GM12878 (cell line): ENCODE results near the gene MAPRE2. TPM values are rescaled to one million over a fixed set of nuclear protein-coding genes. Genes with fewer than 3 reads are reported as not detected.

Source experiments
- ATAC-seq: fragments of 200-7000 bp; cut with Tn5 transposase; 3 replicates; pipeline ENCODE4 v1.9.1; 2020; ENCODE audit warnings: mild to moderate bottlenecking, moderate library complexity
- BruUV-seq: library from RNA; stranded (reverse); fragments of 400-500 nt; replicated peaks from 2 replicates; lab custom pipeline; 2021; lab: Mats Ljungman, UMichigan
- CTCF ChIA-PET: fragments of 300-600 bp; sonication (Branson Sonifier 250); formaldehyde crosslinking; extraction: SDS; loops from one replicate; lab custom pipeline; 2021; ENCODE audit warnings: inconsistent platforms; lab: Yijun Ruan, JAX
- POLR2A ChIA-PET: fragments of 350-600 bp; formaldehyde crosslinking; extraction: SDS; loops from one replicate; lab custom pipeline; 2021; ENCODE audit warnings: inconsistent platforms; lab: Charles Lee
- RAD21 ChIA-PET: fragments of 300-600 bp; sonication (Branson Sonifier 250); formaldehyde crosslinking; loops from one replicate; lab custom pipeline; 2023; ENCODE audit warnings: antibody characterized with exemption; ENCODE audit not compliant: unreplicated experiment; lab: Charles Lee
- SMC1A ChIA-PET: fragments of 300-600 bp; sonication (Branson Sonifier 250); formaldehyde crosslinking; loops from one replicate; lab custom pipeline; 2023; ENCODE audit not compliant: unreplicated experiment, uncharacterized antibody; lab: Charles Lee
- DNase-seq: peaks from one replicate; pipeline ENCODE4 v3.0.0-alpha.2; 2011; ENCODE audit warnings: low read depth, low spot score
- FAIRE-seq: peaks from 3 replicates; lab custom pipeline; 2011; peaks lifted over from hg19 to GRCh38; lab: Jason Lieb, UNC
- H2AFZ ChIP-seq: 2 replicates; pipeline ENCODE4 v1.6.0; 2011; ENCODE audit warnings: low read depth, low read length, control low read depth; ENCODE audit not compliant: control insufficient read depth
- H3K27ac ChIP-seq: 2 replicates; pipeline ENCODE4 v1.5.1; 2011; ENCODE audit warnings: control low read depth; ENCODE audit not compliant: control insufficient read depth, insufficient read depth
- H3K27me3 ChIP-seq, 2 experiments: replicated peaks in 1 of 2; 2 replicates each; pipeline versions ENCODE4 v1.6.0 to v1.6.1; 2011; ENCODE audit warnings: low read length in 1 of 2; ENCODE audit not compliant: control insufficient read depth in 2 of 2, insufficient read depth in 2 of 2
- H3K36me3 ChIP-seq, 2 experiments: 2 replicates each; pipeline ENCODE4 v1.5.1; 2011; ENCODE audit warnings: low read length in 1 of 2; ENCODE audit not compliant: control insufficient read depth in 2 of 2, insufficient read depth in 2 of 2
- H3K4me1 ChIP-seq: 2 replicates; pipeline ENCODE4 v1.6.1; 2011; ENCODE audit warnings: mild to moderate bottlenecking, low read length, moderate library complexity, mixed read lengths; ENCODE audit not compliant: control insufficient read depth, insufficient read depth
- H3K4me2 ChIP-seq: 2 replicates; pipeline ENCODE4 v1.6.0; 2011; ENCODE audit warnings: control low read depth; ENCODE audit not compliant: control insufficient read depth, insufficient read depth
- H3K4me3 ChIP-seq: fragments of 200-600 bp; sonication (generic); 2 replicates; pipeline ENCODE4 v1.5.1; 2016
- H3K79me2 ChIP-seq: 2 replicates; pipeline ENCODE4 v1.6.0; 2011; ENCODE audit warnings: low read length; ENCODE audit not compliant: control insufficient read depth, insufficient read depth
- H3K9ac ChIP-seq: 2 replicates; pipeline ENCODE4 v1.8.0; 2011; ENCODE audit warnings: low read length, control low read depth, mixed read lengths; ENCODE audit not compliant: control insufficient read depth, insufficient read depth
- H3K9me3 ChIP-seq: replicated peaks from 3 replicates; pipeline ENCODE4 v1.5.1; 2011; ENCODE audit warnings: mild to moderate bottlenecking, low read length; ENCODE audit not compliant: control insufficient read depth, insufficient read depth
- H4K20me1 ChIP-seq: 2 replicates; pipeline ENCODE4 v1.6.0; 2011; ENCODE audit not compliant: control insufficient read depth, insufficient read depth
- BCL11A ChIP-seq: IDR thresholded peaks from 2 replicates; pipeline ENCODE4 v1.6.1; 2011; ENCODE audit warnings: low read depth, low read length
- EGR1 ChIP-seq, 2 experiments: IDR thresholded peaks; 1 replicate in 1 of 2; 2 replicates in 1 of 2; pipeline ENCODE4 v1.6.1; 2011 to 2012; ENCODE audit warnings: low read depth in 2 of 2, low read length in 2 of 2, borderline replicate concordance in 1 of 2, mild to moderate bottlenecking in 1 of 2, moderate library complexity in 1 of 2
- TBL1XR1 ChIP-seq: IDR thresholded peaks from 2 replicates; pipeline ENCODE4 v1.6.1; 2012; ENCODE audit warnings: low read depth, low read length, improper control_type of control experiment
- WGBS: methylation state at CpG from one replicate; pipeline ENCODE4 v1.1.6; 2016; ENCODE audit warnings: low lambda C conversion rate; ENCODE audit not compliant: insufficient replicate concordance, insufficient coverage; ENCODE audit errors: missing lambda C conversion rate; 5-methylcytosine and 5-hydroxymethylcytosine counted together
- in situ Hi-C: fragments of 300-500 bp; cut with MboI; formaldehyde crosslinking; loops from 9 replicates; pipeline ENCODE4 v1.14.3; 2018; ENCODE audit warnings: mixed read lengths
- intact Hi-C: fragments of 100-400 bp; cut with micrococcal nuclease; formaldehyde crosslinking; loops from one replicate; pipeline ENCODE4 v1.14.2; 2022; ENCODE audit not compliant: unreplicated experiment
- polyA plus RNA-seq, 11 experiments: library from polyadenylated mRNA; depleted of rRNA in 4 of 11; unstranded in 6 of 11; stranded (reverse) in 5 of 11; fragments of >200 nt; fragmentation: Nextera tagmentation in 4 of 11; fragmentation: Illumina TruSeq in 1 of 11; extraction: Ambion mirVana in 4 of 11; extraction: Trizol in 1 of 11; gene quantifications; 1 replicate in 1 of 11; 2 replicates in 10 of 11; pipeline versions ENCODE4 v1.2.1 to v1.2.3, GENCODE V29; 2011 to 2016; ENCODE audit warnings: inconsistent platforms in 2 of 11, missing spikeins in 2 of 11, low read depth in 1 of 11
- total RNA-seq, 4 experiments: library from RNA; depleted of rRNA in 3 of 4; stranded (reverse); fragments of >200 nt in 3 of 4; fragmentation: Illumina TruSeq in 1 of 4; extraction: Trizol in 1 of 4; gene quantifications; 2 replicates each; pipeline versions ENCODE4 v1.2.1 to v1.2.3, GENCODE V29; 2013 to 2021
- TF ChIP-seq, protein P1 (sequence below): fragments of 450-650 bp; IDR thresholded peaks from 2 replicates; pipeline ENCODE4 v1.6.1; 2017; ENCODE audit warnings: antibody characterized with exemption, mild to moderate bottlenecking, moderate library complexity

The MAPRE2 gene
- total and polyA plus RNA-seq, 10 of the 15 experiments (the other 5 are each of a cell fraction or from before 2014, with no cell fraction given) = 11.0 to 50.6 (median 24.0) TPM

DNA sequence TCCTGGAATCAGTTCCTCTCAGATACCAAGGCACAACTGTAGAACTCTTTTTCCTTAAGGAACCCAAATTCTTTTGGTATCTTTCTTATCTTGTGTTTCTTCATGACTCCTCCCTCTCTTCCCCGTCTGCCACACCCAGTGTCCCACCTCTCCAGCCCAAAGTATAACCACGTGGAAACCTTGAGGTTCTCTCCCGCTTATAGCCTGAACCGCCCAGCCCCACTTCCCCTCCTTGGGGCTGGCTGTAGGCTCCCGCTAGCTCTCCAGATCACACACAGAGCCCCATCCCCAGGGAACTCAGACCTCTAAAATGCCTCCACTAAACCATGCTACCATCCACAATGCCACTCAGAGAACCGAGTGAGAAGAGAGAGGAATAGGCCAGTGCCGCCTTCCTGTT is 87.5 kb downstream of the MAPRE2 start:
- Histone ChIP-seq H3K9ac (no peak overlapping the region), H3K4me1 (no peaks in the 10 kb centered on the region), H2AFZ (no peak overlapping the region), H3K36me3 (peaks cover 6 to 11% of the 10 kb centered on the region in 2 experiments), H3K4me3 (no peak overlapping the region), H3K9me3 (no peaks in the 10 kb centered on the region; the same call in 2 of the 3 replicates)
- SMC1A ChIA-PET = no interaction called here
- RAD21 ChIA-PET = no interaction called here
- DNase-seq (no peak), FAIRE-seq (no peak)
- POLR2A ChIA-PET = no interaction called here
- BruUV-seq = no TSS peak
- in situ Hi-C loops = no loop called here
- intact Hi-C loops = no loop called here
- no peak for TF ChIP-seq BCL11A
- no peak for TF ChIP-seq EGR1 (IDR thresholded peaks at IDR 0.05; ENCODE audit: borderline replicate concordance in 1 of 2, low read depth in 2 of 2, low read length in 2 of 2)
- no peak for TF ChIP-seq TBL1XR1
- TF ChIP-seq, protein P1, sequence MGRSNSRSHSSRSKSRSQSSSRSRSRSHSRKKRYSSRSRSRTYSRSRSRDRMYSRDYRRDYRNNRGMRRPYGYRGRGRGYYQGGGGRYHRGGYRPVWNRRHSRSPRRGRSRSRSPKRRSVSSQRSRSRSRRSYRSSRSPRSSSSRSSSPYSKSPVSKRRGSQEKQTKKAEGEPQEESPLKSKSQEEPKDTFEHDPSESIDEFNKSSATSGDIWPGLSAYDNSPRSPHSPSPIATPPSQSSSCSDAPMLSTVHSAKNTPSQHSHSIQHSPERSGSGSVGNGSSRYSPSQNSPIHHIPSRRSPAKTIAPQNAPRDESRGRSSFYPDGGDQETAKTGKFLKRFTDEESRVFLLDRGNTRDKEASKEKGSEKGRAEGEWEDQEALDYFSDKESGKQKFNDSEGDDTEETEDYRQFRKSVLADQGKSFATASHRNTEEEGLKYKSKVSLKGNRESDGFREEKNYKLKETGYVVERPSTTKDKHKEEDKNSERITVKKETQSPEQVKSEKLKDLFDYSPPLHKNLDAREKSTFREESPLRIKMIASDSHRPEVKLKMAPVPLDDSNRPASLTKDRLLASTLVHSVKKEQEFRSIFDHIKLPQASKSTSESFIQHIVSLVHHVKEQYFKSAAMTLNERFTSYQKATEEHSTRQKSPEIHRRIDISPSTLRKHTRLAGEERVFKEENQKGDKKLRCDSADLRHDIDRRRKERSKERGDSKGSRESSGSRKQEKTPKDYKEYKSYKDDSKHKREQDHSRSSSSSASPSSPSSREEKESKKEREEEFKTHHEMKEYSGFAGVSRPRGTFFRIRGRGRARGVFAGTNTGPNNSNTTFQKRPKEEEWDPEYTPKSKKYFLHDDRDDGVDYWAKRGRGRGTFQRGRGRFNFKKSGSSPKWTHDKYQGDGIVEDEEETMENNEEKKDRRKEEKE = no peak
- TF ChIP-seq, all 136 proteins: peak for 0
- 93% methylated on average over 7 of the region's 7 CpGs for WGBS
- H3K4me2 ChIP-seq = no peak overlapping the region
- H3K79me2 ChIP-seq = no peaks in the 10 kb centered on the region
- H3K27ac ChIP-seq = no peak overlapping the region
- no peaks in the 10 kb centered on the region for H4K20me1 ChIP-seq
- CTCF ChIA-PET = interaction anchor here (2.4 kb wide), 1 partner anchor 15 kb away, joined by 7 read pairs; no protein-coding TSS in a partner anchor
- no peak for ATAC-seq
- H3K27me3 ChIP-seq = no peaks in the 10 kb centered on the region
